Neuronal stem cell (in vitro differentiated cells): ENCODE data around the gene ARID3C.
A peak's percentile ranks its signal among the peaks of the same experiment; 100 is the strongest.

Experiments used
- DNase-seq: peaks from one replicate; pipeline ENCODE4 v3.0.0-alpha.2; 2013; ENCODE audit warnings: low spot score
- H2AFZ ChIP-seq: one replicate; pipeline ENCODE4 v1.6.1; 2013; ENCODE audit warnings: mild to moderate bottlenecking, low read length, inconsistent platforms
- H2AK5ac ChIP-seq: 2 replicates; pipeline ENCODE4 v1.6.1; 2013; ENCODE audit warnings: low read depth, mild to moderate bottlenecking, inconsistent platforms, low read length, moderate library complexity, mixed read lengths
- H2BK120ac ChIP-seq: 2 replicates; pipeline ENCODE4 v1.6.1; 2013; ENCODE audit warnings: low read depth, mild to moderate bottlenecking, inconsistent platforms, low read length, moderate library complexity, mixed read lengths
- H2BK12ac ChIP-seq: one replicate; pipeline ENCODE4 v1.6.1; 2013; ENCODE audit warnings: low read length, inconsistent platforms
- H2BK15ac ChIP-seq: 2 replicates; pipeline ENCODE4 v1.6.1; 2013; ENCODE audit warnings: mild to moderate bottlenecking, low read length, inconsistent platforms, mixed read lengths
- H2BK5ac ChIP-seq: one replicate; pipeline ENCODE4 v1.6.1; 2013; ENCODE audit warnings: inconsistent platforms, mild to moderate bottlenecking, low read length, moderate library complexity
- H3K14ac ChIP-seq: one replicate; pipeline ENCODE4 v1.6.1; 2013; ENCODE audit warnings: low read length, inconsistent platforms
- H3K18ac ChIP-seq: 2 replicates; pipeline ENCODE4 v1.6.1; 2013; ENCODE audit warnings: low read length, inconsistent platforms
- H3K23ac ChIP-seq: 2 replicates; pipeline ENCODE4 v1.6.1; 2013; ENCODE audit warnings: low read depth, mild to moderate bottlenecking, mixed read lengths, low read length, inconsistent platforms; ENCODE audit not compliant: poor library complexity
- H3K27ac ChIP-seq: replicated peaks from 3 replicates; pipeline ENCODE4 v1.5.1; 2013; ENCODE audit warnings: low read length, inconsistent platforms
- H3K27me3 ChIP-seq, 3 experiments: 2 replicates each; pipeline ENCODE4 v1.6.1; 2013; ENCODE audit warnings: low read length in 3 of 3, mild to moderate bottlenecking in 2 of 3, inconsistent platforms in 1 of 3, low read depth in 1 of 3, mixed read lengths in 1 of 3, moderate library complexity in 1 of 3; ENCODE audit not compliant: control insufficient read depth in 3 of 3, insufficient read depth in 3 of 3
- H3K36me3 ChIP-seq, 2 donors: replicated peaks in 1 of 2; 2 replicates each; pipeline ENCODE4 v1.6.1; 2013; ENCODE audit warnings: low read length in 2 of 2; ENCODE audit not compliant: control insufficient read depth in 2 of 2, insufficient read depth in 2 of 2
- H3K4ac ChIP-seq: 2 replicates; pipeline ENCODE4 v1.6.1; 2013; ENCODE audit warnings: inconsistent platforms, mild to moderate bottlenecking, low read length, moderate library complexity
- H3K4me1 ChIP-seq, 2 donors: 1 replicate in 1 of 2; 2 replicates in 1 of 2; pipeline ENCODE4 v1.6.1; 2013; ENCODE audit warnings: low read length in 2 of 2, low read depth in 1 of 2; ENCODE audit not compliant: control insufficient read depth in 2 of 2, insufficient read depth in 1 of 2
- H3K4me2 ChIP-seq: one replicate; pipeline ENCODE4 v1.6.1; 2013; ENCODE audit warnings: mild to moderate bottlenecking, low read length, inconsistent platforms; ENCODE audit not compliant: insufficient read depth, poor library complexity, severe bottlenecking
- H3K4me3 ChIP-seq, 2 donors: 2 replicates each; pipeline ENCODE4 v1.5.1; 2013; ENCODE audit warnings: low read length in 2 of 2, mild to moderate bottlenecking in 2 of 2, inconsistent platforms in 1 of 2, moderate library complexity in 1 of 2
- H3K79me1 ChIP-seq: one replicate; pipeline ENCODE4 v1.6.1; 2013; ENCODE audit warnings: low read depth, mild to moderate bottlenecking, inconsistent platforms, low read length, moderate library complexity
- H3K9ac ChIP-seq: one replicate; pipeline ENCODE4 v1.6.1; 2013; ENCODE audit warnings: mild to moderate bottlenecking, low read depth, low read length, inconsistent platforms; ENCODE audit not compliant: poor library complexity
- H3K9me3 ChIP-seq, 2 donors: replicated peaks in 1 of 2; 2 replicates each; pipeline versions ENCODE3 to v1.6.1; 2013; ENCODE audit warnings: low read length in 2 of 2, mild to moderate bottlenecking in 2 of 2, inconsistent platforms in 1 of 2, low read depth in 1 of 2, mixed read lengths in 1 of 2, moderate library complexity in 1 of 2; ENCODE audit not compliant: control insufficient read depth in 2 of 2, insufficient read depth in 1 of 2
- H4K8ac ChIP-seq: one replicate; pipeline ENCODE4 v1.6.1; 2013; ENCODE audit warnings: low read depth, mild to moderate bottlenecking, inconsistent platforms, low read length, moderate library complexity
- H4K91ac ChIP-seq: one replicate; pipeline ENCODE4 v1.6.1; 2013; ENCODE audit warnings: low read length, low read depth, mild to moderate bottlenecking, inconsistent platforms; ENCODE audit not compliant: poor library complexity
- WGBS, 2 donors: extraction: QIAGEN DNeasy Blood & Tissue Kit; methylation state at CpG; one replicate each; pipeline ENCODE4 v1.1.7; 2013; ENCODE audit warnings: missing lambda C conversion rate in 2 of 2, mixed read lengths in 1 of 2; ENCODE audit not compliant: insufficient read length in 2 of 2, insufficient replicate concordance in 1 of 2; ENCODE audit errors: extremely low coverage in 2 of 2; 5-methylcytosine and 5-hydroxymethylcytosine counted together

Gene ARID3C

GRCh38 chr9:34579104-34579807 lies 49.6 kb downstream of the ARID3C start:
- Histone ChIP-seq H3K4ac (no peak overlapping the region), H4K91ac (no peak overlapping the region), H3K18ac (peak overlapping the region; percentile 95), H3K27ac (peak overlapping the region; percentile 92), H3K79me1 (peaks cover 1% of the 10 kb centered on the region), H3K4me2 (peak overlapping the region; percentile 69), H2AFZ (no peak overlapping the region), H3K9me3 (no peaks in the 10 kb centered on the region), H2BK12ac (peak overlapping the region; percentile 70), H3K14ac (peak overlapping the region; percentile 31), H4K8ac (no peak overlapping the region), H3K36me3 (peaks cover 0 to 39% of the 10 kb centered on the region in 2 donors), H2AK5ac (peak overlapping the region; percentile 98), H2BK5ac (peak overlapping the region; percentile 94), H3K27me3 (no peaks in the 10 kb centered on the region), H3K4me1 (peaks cover 59 to 78% of the 10 kb centered on the region in 2 donors), H2BK15ac (peak overlapping the region; percentile 17), H3K4me3 (peak overlapping the region; percentile 51 to 63), H3K9ac (peak overlapping the region; percentile 65), H2BK120ac (peak overlapping the region; percentile 43), H3K23ac (no peak overlapping the region)
- no peak for DNase-seq
- no CpG with 5 or more reads among the region's 17 CpGs for WGBS, 2 donors

- no CpG with 5 or more reads among the region's 28 CpGs for WGBS, 2 donors
- peak overlapping the region; percentile 63 for H2BK5ac ChIP-seq
- H2AFZ ChIP-seq, result peak overlapping the region; percentile 52
- peaks cover 61 to 79% of the 10 kb centered on the region in 2 donors for H3K4me1 ChIP-seq
- peaks cover 1% of the 10 kb centered on the region for H3K79me1 ChIP-seq
- peak overlapping the region; percentile 98 for H2AK5ac ChIP-seq
- H3K9me3 ChIP-seq, result no peaks in the 10 kb centered on the region
- H3K4me3 ChIP-seq, result peak overlapping the region; percentile 51 to 63
- peak overlapping the region; percentile 95 for H3K18ac ChIP-seq
- H3K27me3 ChIP-seq, result no peaks in the 10 kb centered on the region
- H2BK12ac ChIP-seq, result peak overlapping the region; percentile 70
- peak overlapping the region; percentile 69 for H2BK15ac ChIP-seq
- H2BK120ac ChIP-seq, result peak overlapping the region; percentile 40
- peaks cover 0 to 45% of the 10 kb centered on the region in 2 donors for H3K36me3 ChIP-seq
- H4K8ac ChIP-seq, result no peak overlapping the region
- H3K14ac ChIP-seq, result no peak overlapping the region
- no peak overlapping the region for H3K23ac ChIP-seq
- no peak overlapping the region for H3K4ac ChIP-seq
- peak overlapping the region; percentile 79 for H3K9ac ChIP-seq
- H3K27ac ChIP-seq, result peak overlapping the region; percentile 92
- H4K91ac ChIP-seq, result no peak overlapping the region
- DNase-seq, result no peak
- H3K4me2 ChIP-seq, result peak overlapping the region; percentile 69
Measured at GRCh38 chr9:34578241-34579103, 50.4 kb downstream of the ARID3C start.

GRCh38 chr9:34577400-34578240 lies 51.2 kb downstream of the ARID3C start:
- Histone ChIP-seq H3K4ac (no peak overlapping the region), H3K79me1 (peaks cover 2% of the 10 kb centered on the region), H4K8ac (no peak overlapping the region), H3K36me3 (peaks cover 3 to 53% of the 10 kb centered on the region in 2 donors), H3K9ac (peak overlapping the region; percentile 79), H3K4me1 (peaks cover 64 to 74% of the 10 kb centered on the region in 2 donors), H3K4me3 (peak overlapping the region; percentile 51 to 63), H3K9me3 (no peaks in the 10 kb centered on the region), H2BK120ac (peak overlapping the region; percentile 38), H3K27me3 (no peaks in the 10 kb centered on the region), H4K91ac (no peak overlapping the region), H3K18ac (peak overlapping the region; percentile 95), H3K14ac (no peak overlapping the region), H2BK15ac (peak overlapping the region; percentile 69), H3K27ac (peak overlapping the region; percentile 92), H3K23ac (no peak overlapping the region), H2AK5ac (peak overlapping the region; percentile 98), H3K4me2 (peak overlapping the region; percentile 69), H2AFZ (peak overlapping the region; percentile 20), H2BK5ac (peak overlapping the region; percentile 63), H2BK12ac (no peak overlapping the region)
- WGBS, 2 donors, result no CpG with 5 or more reads among the region's 62 CpGs
- no peak for DNase-seq
